Measurements from ENCODE around the gene PDXDC1. TPM values are rescaled to one million over a fixed set of nuclear protein-coding genes. Genes with fewer than 3 reads are reported as not detected.
"Not testable (repeated sequence)": the region's sequence is repeated elsewhere in the genome, so short reads cannot be mapped to it uniquely, and the experiment has no call there.

PDXDC1 gene
- total and polyA plus RNA-seq, 2 donors (not counting 1 experiment from before 2014, with no cell fraction given): 48.1 to 103 TPM

DNA sequence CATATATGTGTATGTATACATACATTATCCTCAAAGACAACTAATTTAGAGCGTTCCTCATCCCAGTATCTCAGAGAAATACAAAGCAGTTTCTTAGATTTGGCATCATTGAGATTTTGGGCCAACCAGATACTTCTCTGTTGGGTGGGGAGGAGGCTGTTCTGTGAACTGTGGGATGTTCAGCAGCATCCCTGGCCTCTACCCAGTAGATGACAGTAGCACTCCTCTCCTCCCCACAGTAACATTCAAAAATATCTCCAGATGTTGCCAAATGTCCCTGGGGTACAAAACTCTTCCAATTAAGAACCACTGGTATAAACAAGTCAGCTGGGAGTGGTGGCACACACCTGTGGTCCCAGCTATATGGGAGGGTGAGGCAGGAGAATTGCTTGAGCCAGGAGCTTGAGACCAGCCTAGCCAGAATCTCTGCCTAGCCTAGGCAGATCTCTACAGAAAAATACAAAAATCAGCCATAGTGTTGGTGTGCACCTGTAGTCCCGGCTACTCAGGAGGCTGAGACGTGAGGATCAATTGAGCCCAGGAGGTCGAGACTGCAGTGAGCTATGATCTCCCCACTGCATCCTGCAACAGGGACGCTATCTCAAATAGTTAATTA lies 125.7 kb downstream of the PDXDC1 start:
- H3K9me3 Mint-ChIP-seq (ENCODE audit: insufficient read depth); H3K36me3 ChIP-seq (replicated peaks in 1 of 2; ENCODE audit: control extremely low read depth in 1 of 2, control insufficient read depth in 1 of 2, extremely low read depth in 1 of 2, insufficient read depth in 2 of 2, low read length in 1 of 2); H3K4me1 ChIP-seq (ENCODE audit: control insufficient read depth in 2 of 2, insufficient read depth in 2 of 2, low read length in 2 of 2); DNase-seq; H3K4me3 ChIP-seq (ENCODE audit: control extremely low read depth in 1 of 5, extremely low read depth in 1 of 5, insufficient read depth in 1 of 5, low read depth in 2 of 5, low read length in 4 of 5); H3K79me2 ChIP-seq (ENCODE audit: control insufficient read depth, insufficient read depth, low read length); H3K4me1 Mint-ChIP-seq; H3K4me3 Mint-ChIP-seq; CTCF ChIA-PET; H3K27me3 ChIP-seq (replicated peaks in 1 of 4; ENCODE audit: control extremely low read depth in 1 of 4, control insufficient read depth in 3 of 4, insufficient read depth in 4 of 4, low read length in 3 of 4); H3K9ac ChIP-seq (ENCODE audit: low read length); H3K4me2 ChIP-seq (replicated peaks; ENCODE audit: low read depth, low read length, poor library complexity, severe bottlenecking); H4K20me1 ChIP-seq (ENCODE audit: control insufficient read depth, insufficient read depth, low read length, poor library complexity, severe bottlenecking); H3K9me3 ChIP-seq (ENCODE audit: control extremely low read depth in 1 of 3, control insufficient read depth in 2 of 3, insufficient read depth in 1 of 3, low read length in 2 of 3); H2AFZ ChIP-seq (ENCODE audit: insufficient read depth, low read depth, low read length, poor library complexity, severe bottlenecking); H3K27ac Mint-ChIP-seq; H3K27me3 Mint-ChIP-seq; intact Hi-C loops (cut with micrococcal nuclease); H3K27ac ChIP-seq (ENCODE audit: low read length in 2 of 2); POLR2A ChIA-PET; ATAC-seq (ENCODE audit: low read depth): not testable (repeated sequence)
- no CpG with 5 or more reads among the region's 5 CpGs for WGBS (ENCODE audit: insufficient coverage)

DNA sequence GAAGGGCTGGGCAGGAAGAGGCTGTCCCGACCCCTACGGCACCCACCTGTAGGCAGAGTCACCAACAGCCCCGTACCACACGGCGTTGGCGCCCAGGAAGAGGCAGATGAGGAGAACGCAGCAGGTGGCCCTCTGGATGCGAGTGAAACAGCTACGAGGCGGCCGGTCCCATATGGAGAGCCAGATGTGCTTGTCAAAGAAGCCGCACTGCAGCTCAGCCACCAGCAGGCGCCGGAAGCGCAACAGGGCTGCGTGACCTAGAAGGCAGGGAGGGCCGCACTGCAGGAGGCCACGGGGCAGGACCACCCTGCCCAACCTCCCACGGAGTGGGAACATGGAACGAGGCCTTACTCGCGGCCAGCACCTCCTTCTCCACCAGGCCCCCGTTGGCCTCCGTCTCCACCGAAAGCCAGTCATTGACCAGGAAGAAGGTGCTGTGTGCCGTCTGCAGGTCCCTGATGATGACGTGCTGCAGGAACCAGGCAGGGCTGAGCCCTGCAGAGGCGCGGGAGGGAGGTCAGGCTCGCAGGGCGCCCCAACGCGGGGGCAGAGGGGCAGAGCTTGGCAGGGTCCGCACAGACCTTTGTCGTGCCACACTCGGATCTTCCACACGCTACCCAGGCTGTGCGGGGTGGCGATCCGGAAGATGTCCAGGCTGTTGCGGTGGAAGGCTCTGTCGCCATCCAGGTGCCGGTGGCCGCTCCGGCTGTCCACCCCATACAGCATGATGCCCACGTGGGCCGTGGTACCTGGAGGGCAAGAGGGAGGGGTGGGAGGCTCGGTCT lies 153.0 kb downstream of the PDXDC1 start:
- H4K20me1 ChIP-seq (ENCODE audit: control insufficient read depth, insufficient read depth, low read length, poor library complexity, severe bottlenecking); H3K4me3 Mint-ChIP-seq; intact Hi-C loops (cut with micrococcal nuclease); H3K9me3 ChIP-seq (ENCODE audit: control extremely low read depth in 1 of 3, control insufficient read depth in 2 of 3, insufficient read depth in 1 of 3, low read length in 2 of 3); H3K4me1 Mint-ChIP-seq; DNase-seq; POLR2A ChIA-PET; H2AFZ ChIP-seq (ENCODE audit: insufficient read depth, low read depth, low read length, poor library complexity, severe bottlenecking); CTCF ChIA-PET; H3K4me3 ChIP-seq (ENCODE audit: control extremely low read depth in 1 of 5, extremely low read depth in 1 of 5, insufficient read depth in 1 of 5, low read depth in 2 of 5, low read length in 4 of 5); H3K27ac ChIP-seq (ENCODE audit: low read length in 2 of 2); H3K9ac ChIP-seq (ENCODE audit: low read length); H3K79me2 ChIP-seq (ENCODE audit: control insufficient read depth, insufficient read depth, low read length); H3K27me3 Mint-ChIP-seq; H3K4me1 ChIP-seq (ENCODE audit: control insufficient read depth in 2 of 2, insufficient read depth in 2 of 2, low read length in 2 of 2); H3K36me3 ChIP-seq (replicated peaks in 1 of 2; ENCODE audit: control extremely low read depth in 1 of 2, control insufficient read depth in 1 of 2, extremely low read depth in 1 of 2, insufficient read depth in 2 of 2, low read length in 1 of 2); H3K9me3 Mint-ChIP-seq (ENCODE audit: insufficient read depth); H3K27ac Mint-ChIP-seq; ATAC-seq (ENCODE audit: low read depth); H3K4me2 ChIP-seq (replicated peaks; ENCODE audit: low read depth, low read length, poor library complexity, severe bottlenecking); H3K27me3 ChIP-seq (replicated peaks in 1 of 4; ENCODE audit: control extremely low read depth in 1 of 4, control insufficient read depth in 3 of 4, insufficient read depth in 4 of 4, low read length in 3 of 4): not testable (repeated sequence)
- 100% methylated on average over 7 of the region's 48 CpGs for WGBS (ENCODE audit: insufficient coverage)

DNA sequence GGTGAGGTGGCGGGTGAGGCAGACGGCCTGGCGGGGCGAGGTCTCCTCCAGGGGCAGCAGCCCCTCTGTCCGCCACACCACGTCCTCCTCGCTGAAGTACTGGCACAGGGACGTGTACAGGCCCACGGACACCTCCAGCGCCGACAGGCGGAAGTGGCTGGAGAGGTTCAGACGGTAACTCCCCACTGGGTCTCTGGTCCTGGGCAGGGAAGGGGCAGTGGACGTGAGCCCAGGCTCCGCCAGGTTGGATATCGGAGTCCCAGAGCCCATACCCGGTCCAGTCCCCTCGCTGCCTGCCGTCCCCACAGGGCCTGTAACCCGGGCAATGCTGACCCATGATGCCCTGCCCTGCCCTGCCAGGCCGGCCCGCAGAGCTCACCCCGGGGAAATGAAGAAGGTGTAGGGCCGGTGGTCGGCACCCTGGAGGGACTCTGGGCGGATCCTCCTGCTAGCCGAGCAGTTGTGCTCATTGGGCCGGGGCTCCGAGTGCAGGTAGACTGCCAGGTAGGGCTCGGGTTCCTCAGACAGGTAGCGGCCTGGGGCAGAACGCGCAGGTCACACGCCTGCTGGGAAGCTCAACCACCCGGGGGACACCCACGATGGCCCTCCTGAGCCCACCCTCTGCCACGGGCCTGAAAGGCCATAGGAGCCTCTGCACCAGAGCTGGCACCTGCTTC lies 155.6 kb downstream of the PDXDC1 start:
- POLR2A ChIA-PET; H3K4me2 ChIP-seq (replicated peaks; ENCODE audit: low read depth, low read length, poor library complexity, severe bottlenecking); ATAC-seq (ENCODE audit: low read depth); H3K4me1 ChIP-seq (ENCODE audit: control insufficient read depth in 2 of 2, insufficient read depth in 2 of 2, low read length in 2 of 2); H3K79me2 ChIP-seq (ENCODE audit: control insufficient read depth, insufficient read depth, low read length); H3K4me1 Mint-ChIP-seq; H3K36me3 ChIP-seq (replicated peaks in 1 of 2; ENCODE audit: control extremely low read depth in 1 of 2, control insufficient read depth in 1 of 2, extremely low read depth in 1 of 2, insufficient read depth in 2 of 2, low read length in 1 of 2); H3K9me3 ChIP-seq (ENCODE audit: control extremely low read depth in 1 of 3, control insufficient read depth in 2 of 3, insufficient read depth in 1 of 3, low read length in 2 of 3); H3K9ac ChIP-seq (ENCODE audit: low read length); H3K27ac Mint-ChIP-seq; DNase-seq; intact Hi-C loops (cut with micrococcal nuclease); H3K27ac ChIP-seq (ENCODE audit: low read length in 2 of 2); H2AFZ ChIP-seq (ENCODE audit: insufficient read depth, low read depth, low read length, poor library complexity, severe bottlenecking); H4K20me1 ChIP-seq (ENCODE audit: control insufficient read depth, insufficient read depth, low read length, poor library complexity, severe bottlenecking); H3K4me3 ChIP-seq (ENCODE audit: control extremely low read depth in 1 of 5, extremely low read depth in 1 of 5, insufficient read depth in 1 of 5, low read depth in 2 of 5, low read length in 4 of 5); H3K9me3 Mint-ChIP-seq (ENCODE audit: insufficient read depth); H3K27me3 ChIP-seq (replicated peaks in 1 of 4; ENCODE audit: control extremely low read depth in 1 of 4, control insufficient read depth in 3 of 4, insufficient read depth in 4 of 4, low read length in 3 of 4); CTCF ChIA-PET; H3K27me3 Mint-ChIP-seq; H3K4me3 Mint-ChIP-seq: not testable (repeated sequence)
- WGBS (ENCODE audit: insufficient coverage): 94% methylated on average over 13 of the region's 37 CpGs

Data from B cell (primary cell).